GM12878 (cell line): Measurements from ENCODE around the gene CCL4L2. TPM values are rescaled to one million over a fixed set of nuclear protein-coding genes. Genes with fewer than 3 reads are reported as not detected.

Experiments
- ATAC-seq: fragments of 200-7000 bp; cut with Tn5 transposase; 3 replicates; pipeline ENCODE4 v1.9.1; 2020; ENCODE audit warnings: mild to moderate bottlenecking, moderate library complexity
- BruUV-seq: library from RNA; stranded (reverse); fragments of 400-500 nt; replicated peaks from 2 replicates; lab custom pipeline; 2021; lab: Mats Ljungman, UMichigan
- CTCF ChIA-PET: fragments of 300-600 bp; sonication (Branson Sonifier 250); formaldehyde crosslinking; extraction: SDS; loops from one replicate; lab custom pipeline; 2021; ENCODE audit warnings: inconsistent platforms; lab: Yijun Ruan, JAX
- POLR2A ChIA-PET: fragments of 350-600 bp; formaldehyde crosslinking; extraction: SDS; loops from one replicate; lab custom pipeline; 2021; ENCODE audit warnings: inconsistent platforms; lab: Charles Lee
- RAD21 ChIA-PET: fragments of 300-600 bp; sonication (Branson Sonifier 250); formaldehyde crosslinking; loops from one replicate; lab custom pipeline; 2023; ENCODE audit warnings: antibody characterized with exemption; ENCODE audit not compliant: unreplicated experiment; lab: Charles Lee
- SMC1A ChIA-PET: fragments of 300-600 bp; sonication (Branson Sonifier 250); formaldehyde crosslinking; loops from one replicate; lab custom pipeline; 2023; ENCODE audit not compliant: unreplicated experiment, uncharacterized antibody; lab: Charles Lee
- DNase-seq: peaks from one replicate; pipeline ENCODE4 v3.0.0-alpha.2; 2011; ENCODE audit warnings: low read depth, low spot score
- FAIRE-seq: peaks from 3 replicates; lab custom pipeline; 2011; peaks lifted over from hg19 to GRCh38; lab: Jason Lieb, UNC
- H2AFZ ChIP-seq: 2 replicates; pipeline ENCODE4 v1.6.0; 2011; ENCODE audit warnings: low read depth, low read length, control low read depth; ENCODE audit not compliant: control insufficient read depth
- H3K27ac ChIP-seq: 2 replicates; pipeline ENCODE4 v1.5.1; 2011; ENCODE audit warnings: control low read depth; ENCODE audit not compliant: control insufficient read depth, insufficient read depth
- H3K27me3 ChIP-seq, 2 experiments: replicated peaks in 1 of 2; 2 replicates each; pipeline versions ENCODE4 v1.6.0 to v1.6.1; 2011; ENCODE audit warnings: low read length in 1 of 2; ENCODE audit not compliant: control insufficient read depth in 2 of 2, insufficient read depth in 2 of 2
- H3K36me3 ChIP-seq, 2 experiments: 2 replicates each; pipeline ENCODE4 v1.5.1; 2011; ENCODE audit warnings: low read length in 1 of 2; ENCODE audit not compliant: control insufficient read depth in 2 of 2, insufficient read depth in 2 of 2
- H3K4me1 ChIP-seq: 2 replicates; pipeline ENCODE4 v1.6.1; 2011; ENCODE audit warnings: mild to moderate bottlenecking, low read length, moderate library complexity, mixed read lengths; ENCODE audit not compliant: control insufficient read depth, insufficient read depth
- H3K4me2 ChIP-seq: 2 replicates; pipeline ENCODE4 v1.6.0; 2011; ENCODE audit warnings: control low read depth; ENCODE audit not compliant: control insufficient read depth, insufficient read depth
- H3K4me3 ChIP-seq: fragments of 200-600 bp; sonication (generic); 2 replicates; pipeline ENCODE4 v1.5.1; 2016
- H3K79me2 ChIP-seq: 2 replicates; pipeline ENCODE4 v1.6.0; 2011; ENCODE audit warnings: low read length; ENCODE audit not compliant: control insufficient read depth, insufficient read depth
- H3K9ac ChIP-seq: 2 replicates; pipeline ENCODE4 v1.8.0; 2011; ENCODE audit warnings: low read length, control low read depth, mixed read lengths; ENCODE audit not compliant: control insufficient read depth, insufficient read depth
- H3K9me3 ChIP-seq: replicated peaks from 3 replicates; pipeline ENCODE4 v1.5.1; 2011; ENCODE audit warnings: mild to moderate bottlenecking, low read length; ENCODE audit not compliant: control insufficient read depth, insufficient read depth
- H4K20me1 ChIP-seq: 2 replicates; pipeline ENCODE4 v1.6.0; 2011; ENCODE audit not compliant: control insufficient read depth, insufficient read depth
- ASH2L ChIP-seq: fragments of 300-600, 200-600 bp; sonication (generic); IDR thresholded peaks from 2 replicates; pipeline ENCODE4 v1.6.1; 2017; ENCODE audit warnings: low read depth, mild to moderate bottlenecking, borderline replicate concordance
- EGR1 ChIP-seq, 2 experiments: IDR thresholded peaks; 1 replicate in 1 of 2; 2 replicates in 1 of 2; pipeline ENCODE4 v1.6.1; 2011 to 2012; ENCODE audit warnings: low read depth in 2 of 2, low read length in 2 of 2, borderline replicate concordance in 1 of 2, mild to moderate bottlenecking in 1 of 2, moderate library complexity in 1 of 2
- EP300 ChIP-seq, 2 experiments: fragments of 150-350 bp in 1 of 2; IDR thresholded peaks; 2 replicates each; pipeline ENCODE4 v1.6.1; 2011 to 2012; ENCODE audit warnings: low read depth in 2 of 2, low read length in 2 of 2, borderline replicate concordance in 1 of 2, improper control_type of control experiment in 1 of 2, inconsistent platforms in 1 of 2; ENCODE audit not compliant: control insufficient read depth in 1 of 2
- FOXK2 ChIP-seq: fragments of 450-650 bp; IDR thresholded peaks from 2 replicates; pipeline ENCODE4 v1.6.1; 2017; ENCODE audit warnings: mild to moderate bottlenecking, moderate library complexity
- FOXM1 ChIP-seq: IDR thresholded peaks from 2 replicates; pipeline ENCODE4 v1.6.1; 2012; ENCODE audit warnings: low read depth, mild to moderate bottlenecking, inconsistent platforms, low read length, moderate library complexity
- GATAD2B ChIP-seq: fragments of 450-650 bp; conservative IDR thresholded peaks from 2 replicates; pipeline ENCODE4 v1.6.1; 2017; ENCODE audit warnings: low read depth, mild to moderate bottlenecking, moderate library complexity
- HCFC1 ChIP-seq: fragments of 150-350 bp; IDR thresholded peaks from 2 replicates; pipeline ENCODE4 v1.6.1; 2014; ENCODE audit warnings: low read length
- MLLT1 ChIP-seq: fragments of 450-650 bp; IDR thresholded peaks from 2 replicates; pipeline ENCODE4 v1.6.1; 2016; ENCODE audit warnings: mild to moderate bottlenecking
- NR2C2 ChIP-seq: IDR thresholded peaks from 2 replicates; pipeline ENCODE4 v1.6.1; 2011; ENCODE audit warnings: borderline replicate concordance, low read depth; ENCODE audit not compliant: control insufficient read depth, insufficient read length
- SPI1 ChIP-seq: IDR thresholded peaks from 2 replicates; pipeline ENCODE4 v1.6.1; 2011; ENCODE audit warnings: low read depth, mild to moderate bottlenecking, low read length, moderate library complexity, borderline replicate concordance; ENCODE audit not compliant: insufficient read depth
- ZNF217 ChIP-seq: fragments of 450-650 bp; IDR thresholded peaks from 2 replicates; pipeline ENCODE4 v1.6.1; 2017; ENCODE audit warnings: antibody characterized with exemption, mild to moderate bottlenecking
- WGBS: methylation state at CpG from one replicate; pipeline ENCODE4 v1.1.6; 2016; ENCODE audit warnings: low lambda C conversion rate; ENCODE audit not compliant: insufficient replicate concordance, insufficient coverage; ENCODE audit errors: missing lambda C conversion rate; 5-methylcytosine and 5-hydroxymethylcytosine counted together
- in situ Hi-C: fragments of 300-500 bp; cut with MboI; formaldehyde crosslinking; loops from 9 replicates; pipeline ENCODE4 v1.14.3; 2018; ENCODE audit warnings: mixed read lengths
- intact Hi-C: fragments of 100-400 bp; cut with micrococcal nuclease; formaldehyde crosslinking; loops from one replicate; pipeline ENCODE4 v1.14.2; 2022; ENCODE audit not compliant: unreplicated experiment
- polyA plus RNA-seq, 11 experiments: library from polyadenylated mRNA; depleted of rRNA in 4 of 11; unstranded in 6 of 11; stranded (reverse) in 5 of 11; fragments of >200 nt; fragmentation: Nextera tagmentation in 4 of 11; fragmentation: Illumina TruSeq in 1 of 11; extraction: Ambion mirVana in 4 of 11; extraction: Trizol in 1 of 11; gene quantifications; 1 replicate in 1 of 11; 2 replicates in 10 of 11; pipeline versions ENCODE4 v1.2.1 to v1.2.3, GENCODE V29; 2011 to 2016; ENCODE audit warnings: inconsistent platforms in 2 of 11, missing spikeins in 2 of 11, low read depth in 1 of 11
- total RNA-seq, 4 experiments: library from RNA; depleted of rRNA in 3 of 4; stranded (reverse); fragments of >200 nt in 3 of 4; fragmentation: Illumina TruSeq in 1 of 4; extraction: Trizol in 1 of 4; gene quantifications; 2 replicates each; pipeline versions ENCODE4 v1.2.1 to v1.2.3, GENCODE V29; 2013 to 2021

The CCL4L2 gene
- total and polyA plus RNA-seq, 10 of the 15 experiments (the other 5 are each of a cell fraction or from before 2014, with no cell fraction given), result 2.3 to 275 (median 14.5) TPM

GRCh38 chr17:36196131-36196486 is 14.8 kb upstream of the CCL4L2 start:
- in situ Hi-C loops, result loop anchor here (5.0 kb wide), 1 partner anchor 109 kb away; no protein-coding TSS in a partner anchor
- ChIA-PET RAD21 (interaction anchor here (0.7 to 1.5 kb wide), 6 partner anchors 8 to 63 kb away, joined by 3 to 6 read pairs (median 4); partner anchors contain the start of gene CCL4L2), CTCF (no interaction called here), SMC1A (interaction anchor here (0.9 to 1.6 kb wide), 3 partner anchors 10 to 107 kb away, joined by 3 to 6 read pairs (median 4); no protein-coding TSS in a partner anchor), POLR2A (interaction anchor here (1.6 kb wide), 1 partner anchor 14 kb away, joined by 5 read pairs; the partner anchor contains the start of gene CCL4L2)
- Histone ChIP-seq H2AFZ (no peak overlapping the region), H3K36me3 (no peaks in the 10 kb centered on the region), H3K27me3 (no peaks in the 10 kb centered on the region), H3K4me2 (peak overlapping the region; percentile 55), H3K4me3 (no peak overlapping the region), H3K9ac (peak overlapping the region; percentile 47; the same call in 1 of the 2 replicates), H3K79me2 (no peaks in the 10 kb centered on the region), H3K9me3 (no peaks in the 10 kb centered on the region), H3K27ac (peak overlapping the region; percentile 71), H4K20me1 (no peaks in the 10 kb centered on the region), H3K4me1 (peaks cover 19% of the 10 kb centered on the region)
- BruUV-seq, result TSS peak; percentile 92
- WGBS, result 10% methylated on average over 3 of the region's 3 CpGs
- no peak for DNase-seq
- ATAC-seq, result no peak
- no peak for TF ChIP-seq EP300 (IDR thresholded peaks at IDR 0.05; ENCODE audit: borderline replicate concordance in 1 of 2, control insufficient read depth in 1 of 2, low read depth in 2 of 2, low read length in 2 of 2)
- TF ChIP-seq HCFC1, result no peak
- TF ChIP-seq NR2C2, result no peak
- no peak for TF ChIP-seq ASH2L
- no peak for TF ChIP-seq EGR1 (IDR thresholded peaks at IDR 0.05; ENCODE audit: borderline replicate concordance in 1 of 2, low read depth in 2 of 2, low read length in 2 of 2)
- TF ChIP-seq FOXM1, result no peak
- TF ChIP-seq GATAD2B, result no peak
- TF ChIP-seq FOXK2, result no peak
- no peak for TF ChIP-seq SPI1
- no peak for TF ChIP-seq MLLT1
- no peak for TF ChIP-seq ZNF217
- intact Hi-C loops, result no loop called here
- no peak for FAIRE-seq
